Endothelial cell of umbilical vein (primary cell): ENCODE measurements around the gene OXCT2. TPM values are rescaled to one million over a fixed set of nuclear protein-coding genes. Genes with fewer than 3 reads are reported as not detected.

Source experiments
- BruUV-seq: library from RNA; stranded (reverse); fragments of 400-500 nt; replicated peaks from 2 replicates; lab custom pipeline; 2021; lab: Mats Ljungman, UMichigan
- CTCF ChIA-PET: fragments of 300-600, 350-600 bp; sonication (Branson Sonifier 250); formaldehyde crosslinking; loops from one replicate; lab custom pipeline; 2021; ENCODE audit warnings: antibody characterized with exemption, inconsistent platforms; lab: Charles Lee
- POLR2A ChIA-PET: fragments of 300-600, 350-600 bp; sonication (Branson Sonifier 250); formaldehyde crosslinking; loops from one replicate; lab custom pipeline; 2021; ENCODE audit warnings: antibody characterized with exemption, inconsistent platforms; lab: Charles Lee
- DNase-seq: peaks from one replicate; pipeline ENCODE4 v3.0.0-alpha.2; 2011; ENCODE audit warnings: low read depth, low spot score
- FAIRE-seq: peaks from 2 replicates; lab custom pipeline; 2011; peaks lifted over from hg19 to GRCh38; lab: Jason Lieb, UNC
- H2AFZ ChIP-seq: 2 replicates; pipeline ENCODE4 v1.6.0; 2012; ENCODE audit warnings: low read depth, low read length, control low read depth, inconsistent platforms
- H3K27ac ChIP-seq: 2 replicates; pipeline ENCODE4 v1.5.1; 2011; ENCODE audit warnings: low read depth, mild to moderate bottlenecking, control low read depth, low read length, moderate library complexity; ENCODE audit not compliant: insufficient read depth
- H3K27me3 ChIP-seq, 2 experiments: 2 replicates each; pipeline versions ENCODE4 v1.6.0 to v1.6.1; 2011; ENCODE audit warnings: low read length in 2 of 2, mixed read lengths in 1 of 2; ENCODE audit not compliant: control insufficient read depth in 2 of 2, insufficient read depth in 2 of 2
- H3K36me3 ChIP-seq, 2 experiments: 2 replicates in 1 of 2; 3 replicates in 1 of 2; pipeline ENCODE4 v1.5.1; 2011; ENCODE audit warnings: low read length in 2 of 2, mild to moderate bottlenecking in 1 of 2, moderate library complexity in 1 of 2; ENCODE audit not compliant: control insufficient read depth in 2 of 2, insufficient read depth in 2 of 2; ENCODE audit errors: extremely low read depth in 1 of 2
- H3K4me1 ChIP-seq: 3 replicates; pipeline ENCODE4 v1.5.1; 2011; ENCODE audit warnings: mild to moderate bottlenecking, low read length; ENCODE audit not compliant: control insufficient read depth, insufficient read depth; ENCODE audit errors: extremely low read depth
- H3K4me2 ChIP-seq: 2 replicates; pipeline ENCODE4 v1.6.1; 2011; ENCODE audit warnings: low read length, control low read depth, mixed read lengths; ENCODE audit not compliant: insufficient read depth
- H3K4me3 ChIP-seq, 3 experiments: fragments of 200-600 bp in 1 of 3; sonication (generic), shearing (Covaris generic) in 1 of 3; replicated peaks in 1 of 3; 2 replicates each; pipeline ENCODE4 v1.5.1; 2011 to 2016; ENCODE audit warnings: control low read depth in 3 of 3, low read length in 3 of 3, mild to moderate bottlenecking in 2 of 3, inconsistent platforms in 1 of 3, low read depth in 1 of 3, moderate library complexity in 1 of 3; ENCODE audit not compliant: insufficient read depth in 1 of 3
- H3K79me2 ChIP-seq: 2 replicates; pipeline ENCODE4 v1.6.0; 2012; ENCODE audit warnings: low read length, inconsistent platforms; ENCODE audit not compliant: control insufficient read depth, insufficient read depth
- H3K9ac ChIP-seq: replicated peaks from 2 replicates; pipeline ENCODE3; 2011; ENCODE audit warnings: low read length, control low read depth; ENCODE audit not compliant: insufficient read depth; ENCODE audit errors: extremely low read depth
- H3K9me1 ChIP-seq: replicated peaks from 3 replicates; pipeline ENCODE4 v1.6.0; 2011; ENCODE audit warnings: mild to moderate bottlenecking, low read length; ENCODE audit not compliant: control insufficient read depth, insufficient read depth; ENCODE audit errors: extremely low read depth
- H3K9me3 ChIP-seq: replicated peaks from 2 replicates; pipeline ENCODE4 v1.5.1; 2012; ENCODE audit warnings: low read length, inconsistent platforms; ENCODE audit not compliant: control insufficient read depth, insufficient read depth
- H4K20me1 ChIP-seq: replicated peaks from 2 replicates; pipeline ENCODE3; 2011; ENCODE audit warnings: mild to moderate bottlenecking, low read length; ENCODE audit not compliant: control insufficient read depth, insufficient read depth; ENCODE audit errors: extremely low read depth
- EZH2 ChIP-seq: IDR thresholded peaks from 2 replicates; pipeline ENCODE4 v1.6.1; 2012; ENCODE audit warnings: borderline replicate concordance, low read depth, mild to moderate bottlenecking, moderate library complexity, low read length, inconsistent platforms; ENCODE audit not compliant: severe bottlenecking
- FOS ChIP-seq: IDR thresholded peaks from 2 replicates; pipeline ENCODE4 v1.6.1; 2011; ENCODE audit warnings: mild to moderate bottlenecking, low read length, moderate library complexity, borderline replicate concordance; ENCODE audit not compliant: insufficient read depth
- GATA2 ChIP-seq: IDR thresholded peaks from 2 replicates; pipeline ENCODE4 v1.7.0; 2011; ENCODE audit warnings: low read depth, mild to moderate bottlenecking, moderate library complexity, mixed read lengths, low read length; ENCODE audit not compliant: insufficient read length, insufficient read depth
- JUN ChIP-seq: IDR thresholded peaks from 2 replicates; pipeline ENCODE4 v1.6.1; 2011; ENCODE audit warnings: borderline replicate concordance, low read depth; ENCODE audit not compliant: insufficient read length, insufficient read depth
- MAX ChIP-seq: IDR thresholded peaks from 2 replicates; pipeline ENCODE4 v1.6.1; 2011; ENCODE audit not compliant: insufficient read depth, insufficient read length
- MYC ChIP-seq: IDR thresholded peaks from one replicate; pipeline ENCODE4 v1.6.1; 2011; ENCODE audit warnings: mild to moderate bottlenecking, low read depth, low read length
- POLR2A ChIP-seq: IDR thresholded peaks from 2 replicates; pipeline ENCODE4 v1.6.1; 2012; ENCODE audit warnings: low read depth, mild to moderate bottlenecking, control low read depth, low read length
- POLR2AphosphoS5 ChIP-seq: IDR thresholded peaks from 2 replicates; pipeline ENCODE4 v1.6.1; 2012; ENCODE audit warnings: low read depth, mild to moderate bottlenecking, control low read depth, low read length, moderate library complexity; ENCODE audit not compliant: insufficient read depth
- dilution Hi-C: fragments of 300-500 bp; cut with MboI; formaldehyde crosslinking; loops from one replicate; pipeline ENCODE4 v1.15.0; 2019; ENCODE audit warnings: low sequenced_read_pairs; ENCODE audit not compliant: extremely low pct_ligation_motif_present
- intact Hi-C: fragments of 100-400 bp; cut with micrococcal nuclease; formaldehyde crosslinking; loops from one replicate; pipeline ENCODE4 v1.10.0; 2022
- polyA plus RNA-seq, 4 experiments: library from polyadenylated mRNA; depleted of rRNA in 3 of 4; stranded (reverse) in 3 of 4; unstranded in 1 of 4; fragments of >200 nt; gene quantifications; 2 replicates each; pipeline versions ENCODE4 v1.2.1 to v1.2.3, GENCODE V29; 2011 to 2012; ENCODE audit warnings: missing spikeins in 1 of 4
- total RNA-seq: library from RNA; stranded (reverse); gene quantifications from 2 replicates; pipeline ENCODE4 v1.2.3, GENCODE V29; 2021
- TF ChIP-seq, protein P1 (sequence below), 2 donors: IDR thresholded peaks; 1 replicate in 1 of 2; 2 replicates in 1 of 2; pipeline ENCODE4 v1.5.1; 2011; ENCODE audit warnings: low read length in 2 of 2, mild to moderate bottlenecking in 2 of 2, moderate library complexity in 2 of 2, control low read depth in 1 of 2, inconsistent platforms in 1 of 2, low read depth in 1 of 2; ENCODE audit not compliant: insufficient read depth in 1 of 2; ENCODE audit errors: extremely low read depth in 1 of 2

Gene OXCT2
- total and polyA plus RNA-seq, 2 donors (not counting 3 experiments of a cell fraction or from before 2014, with no cell fraction given): 0.60 to 0.84 TPM

DNA sequence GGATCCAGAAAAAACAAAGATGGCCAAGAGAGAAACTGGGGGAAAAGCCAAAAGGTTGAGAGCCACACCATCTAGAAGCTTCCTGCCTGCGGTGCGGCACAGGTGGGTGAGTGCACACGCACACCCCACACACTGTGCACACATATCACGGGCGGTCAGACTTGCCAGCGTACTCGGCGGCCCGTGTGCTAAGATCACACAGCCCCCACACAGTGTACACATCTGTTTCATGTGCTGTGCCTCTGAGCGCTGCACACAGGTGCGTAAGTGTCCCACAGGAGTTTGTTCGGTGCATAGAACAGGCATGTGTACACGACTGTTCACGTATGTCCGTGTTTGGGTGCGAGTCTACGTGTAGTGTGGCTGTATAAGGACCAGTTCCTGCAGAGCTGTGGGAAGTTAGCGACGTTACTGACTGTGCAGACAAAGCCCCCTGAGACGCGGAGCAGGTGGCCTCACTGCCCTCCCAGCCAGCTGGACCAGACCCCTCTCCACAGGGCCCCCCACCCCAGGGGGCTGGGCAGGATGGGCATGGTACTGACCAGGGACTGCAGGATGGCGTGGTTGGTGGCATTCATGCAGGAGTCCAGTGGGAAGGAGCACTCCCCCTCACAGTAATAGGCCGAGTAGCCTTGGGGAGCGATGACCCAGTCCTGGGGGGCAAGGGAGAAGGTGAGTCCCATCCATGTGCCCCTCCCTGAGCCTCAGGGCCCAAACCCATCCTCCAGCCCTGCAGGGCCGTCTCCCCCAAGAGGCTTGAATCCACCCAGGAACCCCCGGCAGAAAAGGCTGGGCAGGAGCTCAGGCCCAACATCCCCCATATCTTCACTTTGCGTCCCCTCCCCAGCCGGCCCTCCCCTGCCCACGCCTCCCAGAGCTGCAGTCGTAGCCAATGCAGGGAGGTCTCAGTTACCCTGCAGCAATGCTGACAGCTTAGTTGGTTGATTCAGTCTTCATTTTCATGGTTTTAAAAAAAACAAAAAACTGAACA, 8.3 kb downstream of the OXCT2 start:
- dilution Hi-C loops: no loop called here
- Histone ChIP-seq H3K36me3 (no peaks in the 10 kb centered on the region), H3K9me3 (no peaks in the 10 kb centered on the region), H3K4me3 (no peak overlapping the region), H3K79me2 (no peaks in the 10 kb centered on the region), H3K27ac (no peak overlapping the region), H3K9me1 (no peaks in the 10 kb centered on the region), H2AFZ (no peak overlapping the region), H4K20me1 (no peaks in the 10 kb centered on the region), H3K4me2 (no peak overlapping the region), H3K9ac (no peak overlapping the region), H3K27me3 (no peaks in the 10 kb centered on the region), H3K4me1 (no peaks in the 10 kb centered on the region)
- intact Hi-C loops: no loop called here
- ChIA-PET POLR2A (no interaction called here), CTCF (no interaction called here)
- TF ChIP-seq EZH2 (no peak), FOS (no peak), MAX (no peak), JUN (no peak), POLR2A (no peak), GATA2 (no peak), MYC (no peak), POLR2AphosphoS5 (no peak)
- TF ChIP-seq, protein P1, sequence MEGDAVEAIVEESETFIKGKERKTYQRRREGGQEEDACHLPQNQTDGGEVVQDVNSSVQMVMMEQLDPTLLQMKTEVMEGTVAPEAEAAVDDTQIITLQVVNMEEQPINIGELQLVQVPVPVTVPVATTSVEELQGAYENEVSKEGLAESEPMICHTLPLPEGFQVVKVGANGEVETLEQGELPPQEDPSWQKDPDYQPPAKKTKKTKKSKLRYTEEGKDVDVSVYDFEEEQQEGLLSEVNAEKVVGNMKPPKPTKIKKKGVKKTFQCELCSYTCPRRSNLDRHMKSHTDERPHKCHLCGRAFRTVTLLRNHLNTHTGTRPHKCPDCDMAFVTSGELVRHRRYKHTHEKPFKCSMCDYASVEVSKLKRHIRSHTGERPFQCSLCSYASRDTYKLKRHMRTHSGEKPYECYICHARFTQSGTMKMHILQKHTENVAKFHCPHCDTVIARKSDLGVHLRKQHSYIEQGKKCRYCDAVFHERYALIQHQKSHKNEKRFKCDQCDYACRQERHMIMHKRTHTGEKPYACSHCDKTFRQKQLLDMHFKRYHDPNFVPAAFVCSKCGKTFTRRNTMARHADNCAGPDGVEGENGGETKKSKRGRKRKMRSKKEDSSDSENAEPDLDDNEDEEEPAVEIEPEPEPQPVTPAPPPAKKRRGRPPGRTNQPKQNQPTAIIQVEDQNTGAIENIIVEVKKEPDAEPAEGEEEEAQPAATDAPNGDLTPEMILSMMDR (IDR thresholded peaks at IDR 0.05; ENCODE audit: extremely low read depth in 1 of 2, insufficient read depth in 1 of 2, low read depth in 1 of 2, low read length in 2 of 2): no peak
- FAIRE-seq: no peak
- DNase-seq: no peak
- no TSS peak for BruUV-seq
